Trophoblast cell (in vitro differentiated cells and primary cell): ENCODE data around the gene STAC3.

ENCODE experiments used
- DNase-seq, 2 donors: peaks; one replicate each; pipeline ENCODE4 v3.0.0-alpha.2; 2016
- H2AFZ ChIP-seq: 2 replicates; pipeline ENCODE4 v1.6.1; 2013; ENCODE audit warnings: low read length, moderate library complexity, mild to moderate bottlenecking; ENCODE audit not compliant: insufficient read depth, poor library complexity
- H2AK5ac ChIP-seq: 2 replicates; pipeline ENCODE4 v1.6.1; 2013; ENCODE audit warnings: mild to moderate bottlenecking, low read length
- H2BK120ac ChIP-seq: 2 replicates; pipeline ENCODE4 v1.6.1; 2013; ENCODE audit warnings: low read length, mild to moderate bottlenecking, moderate library complexity; ENCODE audit not compliant: insufficient read depth, poor library complexity
- H2BK12ac ChIP-seq: 2 replicates; pipeline ENCODE4 v1.6.1; 2013; ENCODE audit warnings: mild to moderate bottlenecking, low read length, moderate library complexity
- H2BK5ac ChIP-seq: 2 replicates; pipeline ENCODE4 v1.6.1; 2013; ENCODE audit warnings: low read length, low read depth, moderate library complexity, mild to moderate bottlenecking; ENCODE audit not compliant: poor library complexity
- H3K14ac ChIP-seq: 2 replicates; pipeline ENCODE4 v1.6.1; 2013; ENCODE audit warnings: mild to moderate bottlenecking, low read length
- H3K18ac ChIP-seq: 2 replicates; pipeline ENCODE4 v1.6.1; 2013; ENCODE audit warnings: mild to moderate bottlenecking, low read length
- H3K23ac ChIP-seq: 2 replicates; pipeline ENCODE4 v1.6.1; 2013; ENCODE audit warnings: low read length
- H3K27ac ChIP-seq: 2 replicates; pipeline ENCODE4 v1.5.1; 2013; ENCODE audit warnings: low read depth, mild to moderate bottlenecking, inconsistent platforms, low read length, moderate library complexity
- H3K27me3 ChIP-seq: 2 replicates; pipeline ENCODE4 v1.6.1; 2013; ENCODE audit warnings: inconsistent platforms, mild to moderate bottlenecking, low read length, moderate library complexity; ENCODE audit not compliant: insufficient read depth
- H3K36me3 ChIP-seq, 2 experiments: 1 replicate in 1 of 2; 2 replicates in 1 of 2; pipeline ENCODE4 v1.6.1; 2013; ENCODE audit warnings: low read length in 2 of 2, mild to moderate bottlenecking in 2 of 2, moderate library complexity in 1 of 2; ENCODE audit not compliant: insufficient read depth in 2 of 2, control insufficient read depth in 1 of 2
- H3K4ac ChIP-seq: 2 replicates; pipeline ENCODE4 v1.6.1; 2013; ENCODE audit warnings: low read depth, mild to moderate bottlenecking, low read length, moderate library complexity
- H3K4me1 ChIP-seq, 2 experiments: 1 replicate in 1 of 2; 2 replicates in 1 of 2; pipeline ENCODE4 v1.6.1; 2013; ENCODE audit warnings: low read length in 2 of 2, mild to moderate bottlenecking in 2 of 2, moderate library complexity in 1 of 2; ENCODE audit not compliant: insufficient read depth in 2 of 2, control insufficient read depth in 1 of 2
- H3K4me2 ChIP-seq: 2 replicates; pipeline ENCODE4 v1.6.1; 2013; ENCODE audit warnings: inconsistent platforms, mild to moderate bottlenecking, low read length, moderate library complexity
- H3K4me3 ChIP-seq: 2 replicates; pipeline ENCODE4 v1.5.1; 2013; ENCODE audit warnings: mild to moderate bottlenecking, low read depth, low read length, inconsistent platforms
- H3K79me1 ChIP-seq: one replicate; pipeline ENCODE4 v1.6.1; 2013; ENCODE audit warnings: low read length
- H3K79me2 ChIP-seq: 2 replicates; pipeline ENCODE4 v1.6.1; 2013; ENCODE audit warnings: low read length, mild to moderate bottlenecking; ENCODE audit not compliant: control insufficient read depth, insufficient read depth, poor library complexity
- H3K9ac ChIP-seq: 2 replicates; pipeline ENCODE4 v1.6.1; 2013; ENCODE audit warnings: mild to moderate bottlenecking, low read length
- H3K9me3 ChIP-seq: 2 replicates; pipeline ENCODE4 v1.6.1; 2013; ENCODE audit warnings: low read depth, mild to moderate bottlenecking, control low read depth, inconsistent platforms, low read length; ENCODE audit not compliant: insufficient read depth
- H4K12ac ChIP-seq: 2 replicates; pipeline ENCODE4 v1.6.1; 2013; ENCODE audit warnings: low read depth, mild to moderate bottlenecking, low read length, moderate library complexity
- H4K8ac ChIP-seq: 2 replicates; pipeline ENCODE4 v1.6.1; 2013; ENCODE audit warnings: low read depth, mild to moderate bottlenecking, low read length, moderate library complexity
- H4K91ac ChIP-seq: one replicate; pipeline ENCODE4 v1.6.1; 2013; ENCODE audit warnings: low read depth, mild to moderate bottlenecking, low read length, moderate library complexity
- WGBS: extraction: QIAGEN DNeasy Blood & Tissue Kit; methylation state at CpG from one replicate; pipeline ENCODE4 v1.1.7; 2013; ENCODE audit warnings: missing lambda C conversion rate; ENCODE audit not compliant: insufficient read length, insufficient coverage; ENCODE audit errors: extremely low coverage; 5-methylcytosine and 5-hydroxymethylcytosine counted together

Gene STAC3

GRCh38 chr12:57201219-57201618, 49.8 kb downstream of the STAC3 start:
- no peak overlapping the region for H2BK5ac ChIP-seq
- no peak for DNase-seq
- no peak overlapping the region for H3K4me2 ChIP-seq
- H2AFZ ChIP-seq: no peak overlapping the region
- no peak overlapping the region for H3K9ac ChIP-seq
- WGBS: no CpG with 5 or more reads among the region's 8 CpGs
- H3K36me3 ChIP-seq: peaks cover 98 to 99% of the 10 kb centered on the region in 2 experiments
- no peak overlapping the region for H3K18ac ChIP-seq
- no peak overlapping the region for H3K4me3 ChIP-seq
- no peaks in the 10 kb centered on the region for H3K79me1 ChIP-seq
- H3K4me1 ChIP-seq: no peaks in the 10 kb centered on the region
- no peak overlapping the region for H3K14ac ChIP-seq
- no peak overlapping the region for H2BK120ac ChIP-seq
- H2AK5ac ChIP-seq: no peak overlapping the region
- H4K91ac ChIP-seq: no peak overlapping the region
- no peak overlapping the region for H4K8ac ChIP-seq
- H3K27ac ChIP-seq: no peak overlapping the region
- H3K9me3 ChIP-seq: peaks cover 5% of the 10 kb centered on the region
- no peak overlapping the region for H3K23ac ChIP-seq
- H2BK12ac ChIP-seq: no peak overlapping the region
- H4K12ac ChIP-seq: no peak overlapping the region
- H3K79me2 ChIP-seq: no peaks in the 10 kb centered on the region
- no peaks in the 10 kb centered on the region for H3K27me3 ChIP-seq
- H3K4ac ChIP-seq: no peak overlapping the region

GRCh38 chr12:57200497-57200896, 50.5 kb downstream of the STAC3 start:
- Histone ChIP-seq H3K27ac (no peak overlapping the region), H4K12ac (no peak overlapping the region), H3K36me3 (peaks cover 98 to 99% of the 10 kb centered on the region in 2 experiments), H3K4me3 (no peak overlapping the region), H3K4me1 (no peaks in the 10 kb centered on the region), H3K79me1 (no peaks in the 10 kb centered on the region), H3K9ac (no peak overlapping the region), H2AK5ac (no peak overlapping the region), H3K23ac (no peak overlapping the region), H2BK12ac (no peak overlapping the region), H3K14ac (no peak overlapping the region), H4K8ac (no peak overlapping the region), H3K4me2 (no peak overlapping the region), H3K18ac (no peak overlapping the region), H3K27me3 (no peaks in the 10 kb centered on the region), H3K79me2 (no peaks in the 10 kb centered on the region), H2AFZ (no peak overlapping the region), H3K9me3 (peaks cover 5% of the 10 kb centered on the region), H4K91ac (no peak overlapping the region), H2BK5ac (no peak overlapping the region), H2BK120ac (no peak overlapping the region), H3K4ac (no peak overlapping the region)
- DNase-seq: no peak
- no CpG with 5 or more reads among the region's 15 CpGs for WGBS

GRCh38 chr12:57199191-57199590, 51.8 kb downstream of the STAC3 start:
- Histone ChIP-seq H3K9ac (no peak overlapping the region), H3K79me1 (no peaks in the 10 kb centered on the region), H3K18ac (no peak overlapping the region), H3K9me3 (peaks cover 5% of the 10 kb centered on the region), H3K27ac (no peak overlapping the region), H3K4me2 (no peak overlapping the region), H3K79me2 (no peaks in the 10 kb centered on the region), H3K4ac (no peak overlapping the region), H3K36me3 (peaks cover 98 to 99% of the 10 kb centered on the region in 2 experiments), H3K4me1 (no peaks in the 10 kb centered on the region), H3K4me3 (no peak overlapping the region), H4K12ac (no peak overlapping the region), H4K91ac (no peak overlapping the region), H2BK12ac (no peak overlapping the region), H4K8ac (no peak overlapping the region), H2AFZ (no peak overlapping the region), H3K27me3 (no peaks in the 10 kb centered on the region), H2BK120ac (no peak overlapping the region), H3K23ac (no peak overlapping the region), H2BK5ac (no peak overlapping the region), H2AK5ac (no peak overlapping the region), H3K14ac (no peak overlapping the region)
- no CpG with 5 or more reads among the region's 15 CpGs for WGBS
- no peak for DNase-seq

- no peaks in the 10 kb centered on the region for H3K27me3 ChIP-seq
- no peak overlapping the region for H3K18ac ChIP-seq
- no peak overlapping the region for H2AFZ ChIP-seq
- peaks cover 98 to 99% of the 10 kb centered on the region in 2 experiments for H3K36me3 ChIP-seq
- no peaks in the 10 kb centered on the region for H3K79me1 ChIP-seq
- H3K4ac ChIP-seq: no peak overlapping the region
- H3K4me2 ChIP-seq: no peak overlapping the region
- no peak overlapping the region for H2AK5ac ChIP-seq
- H3K4me1 ChIP-seq: no peaks in the 10 kb centered on the region
- H4K91ac ChIP-seq: no peak overlapping the region
- peaks cover 5% of the 10 kb centered on the region for H3K9me3 ChIP-seq
- no peak overlapping the region for H3K14ac ChIP-seq
- WGBS: no CpG with 5 or more reads among the region's 17 CpGs
- no peak overlapping the region for H3K27ac ChIP-seq
- H3K4me3 ChIP-seq: no peak overlapping the region
- no peaks in the 10 kb centered on the region for H3K79me2 ChIP-seq
- no peak overlapping the region for H2BK12ac ChIP-seq
- no peak for DNase-seq
- H4K8ac ChIP-seq: no peak overlapping the region
- no peak overlapping the region for H4K12ac ChIP-seq
- no peak overlapping the region for H3K9ac ChIP-seq
- H2BK5ac ChIP-seq: no peak overlapping the region
- H2BK120ac ChIP-seq: no peak overlapping the region
- no peak overlapping the region for H3K23ac ChIP-seq
These were observed 52.7 kb downstream of the STAC3 start for GRCh38 chr12:57198329-57198728.
